H4 (cell line): ENCODE data around the gene NCS1. TPM values are rescaled to one million over a fixed set of nuclear protein-coding genes. Genes with fewer than 3 reads are reported as not detected.

Source experiments
- DNase-seq: peaks from one replicate; pipeline ENCODE4 v3.0.0-alpha.2; 2015; ENCODE audit warnings: low spot score
- total RNA-seq: library from RNA; depleted of rRNA; stranded (reverse); fragments of >200 nt; shearing (Covaris generic); gene quantifications from 2 replicates; pipeline ENCODE4 v1.2.3, GENCODE V29; 2014

NCS1 gene
- total RNA-seq, 1 experiment from 2014 or later: 40.3 TPM

- DNase-seq: no peak
These were observed 24.3 kb upstream of the NCS1 start for GRCh38 chr9:130147910-130148309.

GRCh38 chr9:130149031-130149430 is 23.2 kb upstream of the NCS1 start:
- no peak for DNase-seq

DNA sequence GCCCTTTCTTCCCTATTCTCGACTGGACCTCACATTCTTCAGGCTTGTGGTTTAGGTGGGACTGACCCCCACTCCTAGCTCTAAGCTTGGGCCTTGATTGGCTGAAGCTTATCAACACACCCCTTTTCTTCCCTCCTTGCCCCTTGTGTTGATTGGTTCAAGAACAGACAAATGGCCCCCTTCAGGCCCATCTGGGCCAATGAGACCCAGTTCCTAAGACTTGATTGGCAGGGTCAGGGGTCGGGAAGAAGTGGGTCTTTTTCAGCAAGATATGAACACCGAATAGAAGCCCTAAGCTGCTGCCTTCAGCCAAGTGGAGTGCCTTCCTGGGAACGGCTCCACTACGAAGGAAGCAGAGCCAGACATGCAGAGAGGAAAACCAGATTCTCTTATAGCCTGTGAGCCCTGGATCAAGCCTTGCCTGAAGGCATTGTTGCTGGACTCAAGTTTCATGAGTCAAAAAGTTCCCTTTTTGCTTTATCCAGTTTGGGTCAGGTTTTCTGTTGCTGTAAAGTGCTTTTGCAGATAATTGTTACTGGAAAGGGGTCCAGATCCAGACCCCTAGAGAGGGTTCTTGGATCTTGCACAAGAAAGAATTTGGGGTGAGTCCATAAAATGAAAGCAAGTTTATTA is 22.4 kb upstream of the NCS1 start:
- DNase-seq: no peak

DNA sequence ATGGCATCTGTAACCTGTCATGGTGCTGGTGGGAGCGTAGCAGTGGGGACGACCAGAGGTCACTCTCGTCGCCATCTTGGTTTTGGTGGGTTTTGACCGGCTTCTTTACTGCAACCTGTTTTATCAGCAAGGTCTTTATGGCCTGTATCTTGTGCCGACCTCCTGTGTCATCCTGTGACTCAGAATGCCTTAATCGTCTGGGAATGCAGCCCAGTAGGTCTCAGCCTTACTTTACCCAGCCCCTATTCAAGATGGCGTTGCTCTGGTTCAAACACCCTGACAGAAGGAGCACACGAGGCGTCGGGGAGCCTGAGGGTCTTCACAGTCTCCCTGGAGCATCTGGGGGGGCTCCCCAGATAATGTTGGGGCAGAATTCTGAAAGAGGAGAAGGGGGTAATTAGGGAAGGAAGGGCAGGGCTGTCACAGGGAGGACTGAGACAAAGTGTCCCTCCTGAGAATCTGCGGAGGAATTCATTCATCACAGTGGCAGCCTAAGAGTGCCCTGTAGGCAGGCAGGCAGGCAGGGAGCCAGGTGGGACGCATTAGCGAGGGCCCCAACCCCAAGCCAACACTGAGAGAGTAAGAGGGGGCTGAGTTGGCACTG is 21.3 kb upstream of the NCS1 start:
- DNase-seq: no peak

GRCh38 chr9:130154816-130155215 is 17.4 kb upstream of the NCS1 start:
- no peak for DNase-seq

- DNase-seq: no peak
These were observed 16.6 kb upstream of the NCS1 start for GRCh38 chr9:130155647-130156046.

DNA sequence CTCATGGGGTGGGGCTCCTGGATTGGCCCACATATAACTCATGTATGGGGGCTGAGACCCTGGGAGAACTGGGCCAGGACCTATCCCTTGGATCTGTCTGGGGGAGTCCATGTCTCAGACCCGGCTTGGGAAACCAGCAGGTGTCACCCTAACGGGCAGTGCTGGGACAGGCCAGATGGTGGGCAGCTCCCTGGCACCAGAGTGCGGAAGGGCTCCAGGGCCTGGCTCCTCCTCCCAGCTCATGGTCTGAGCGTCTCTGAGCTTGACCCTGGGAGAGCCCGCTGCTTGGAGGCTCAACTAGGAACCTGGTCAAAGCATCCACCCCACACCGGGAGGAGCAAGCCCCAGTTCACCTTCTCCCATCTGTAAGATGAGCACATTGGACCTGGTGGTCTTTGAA is 15.5 kb upstream of the NCS1 start:
- no peak for DNase-seq

DNA sequence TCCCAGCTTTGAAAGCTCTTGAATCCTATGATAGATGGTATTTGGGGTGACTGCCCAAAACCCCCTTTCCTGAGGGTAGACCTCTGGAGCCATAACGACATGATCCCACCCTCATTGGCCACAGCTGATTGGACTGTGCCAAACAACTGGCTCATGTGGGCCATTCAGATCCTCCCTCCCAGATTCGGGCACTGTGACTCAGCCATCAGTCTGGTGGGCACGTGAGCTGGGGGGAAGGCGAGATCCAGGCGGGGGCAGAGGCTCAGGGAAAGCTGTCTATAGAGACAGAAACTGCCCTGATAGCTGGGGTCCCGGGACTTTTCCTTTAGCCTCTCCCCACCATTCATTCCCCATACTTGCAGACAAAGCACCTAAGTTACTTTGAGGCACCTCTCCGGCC is 15.1 kb upstream of the NCS1 start:
- no peak for DNase-seq

DNA sequence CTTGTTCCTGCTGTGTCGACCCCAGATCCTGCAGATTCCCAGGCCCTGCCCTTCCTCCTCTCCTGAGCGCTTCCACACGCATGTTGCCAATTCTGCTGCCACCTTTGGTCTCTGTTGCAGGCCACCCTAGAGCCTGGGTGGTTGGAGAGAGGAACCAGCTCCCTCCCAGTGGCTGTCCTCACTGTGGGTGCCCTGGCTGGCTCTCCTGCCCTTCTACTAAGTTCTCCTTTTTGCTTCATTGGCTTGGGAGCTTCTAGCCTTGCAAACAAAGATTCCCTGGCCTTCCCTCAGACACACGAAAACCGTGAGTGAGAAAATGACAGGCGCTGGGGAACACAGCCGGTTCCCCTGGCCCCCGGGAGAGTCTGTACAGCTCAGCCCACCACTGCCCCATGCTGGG is 14.2 kb upstream of the NCS1 start:
- DNase-seq: no peak

DNA sequence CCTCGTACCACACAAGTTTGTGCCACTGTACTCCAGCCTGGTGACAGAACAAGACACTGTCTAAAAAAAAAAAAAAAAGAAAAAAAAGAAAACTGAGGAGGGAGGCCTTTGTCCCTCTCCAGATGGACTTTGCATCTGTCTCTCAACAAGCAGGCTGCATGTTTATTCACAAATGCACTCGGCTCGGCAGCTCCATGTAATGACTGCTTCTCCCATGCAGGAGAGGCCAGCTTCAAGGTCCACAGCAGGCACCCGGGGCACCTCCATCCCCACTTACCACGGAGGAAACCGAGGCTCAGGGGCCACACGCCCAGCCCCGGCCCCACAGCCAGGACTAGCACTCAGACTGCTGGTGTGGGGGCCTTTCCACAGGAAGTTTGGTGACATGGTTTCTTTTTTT is 13.1 kb upstream of the NCS1 start:
- no peak for DNase-seq

- no peak for DNase-seq
These were observed 12.1 kb upstream of the NCS1 start for GRCh38 chr9:130159915-130160670.

DNA sequence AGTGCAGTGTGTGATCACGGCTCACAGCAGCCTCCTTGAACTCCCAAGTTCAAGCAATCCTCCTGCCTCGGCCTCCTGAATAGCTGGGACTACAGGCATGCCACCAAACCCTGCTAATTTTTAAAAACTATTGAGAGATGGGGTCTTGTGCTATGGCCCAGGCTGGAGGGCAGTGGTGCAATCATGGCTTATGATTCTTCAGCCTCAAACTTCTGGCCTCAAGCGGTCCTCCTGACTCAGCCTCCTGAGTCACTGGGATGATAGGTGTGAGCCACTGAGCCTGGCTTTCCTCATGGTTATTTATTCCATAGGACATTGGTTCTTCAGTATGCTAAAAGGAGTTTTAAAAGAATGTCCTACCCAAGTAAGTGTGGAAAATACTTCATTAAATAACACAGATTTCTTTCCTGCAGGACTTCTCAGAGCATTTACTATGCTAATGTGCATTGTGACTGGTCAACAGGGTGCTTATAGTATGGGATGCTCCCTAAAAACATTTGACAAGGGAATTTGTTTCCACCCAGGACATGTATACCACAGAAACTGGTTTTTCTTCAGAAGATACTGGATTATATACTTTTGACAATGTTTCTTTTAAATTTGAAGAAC is 11.2 kb upstream of the NCS1 start:
- DNase-seq: no peak

GRCh38 chr9:130165579-130165978 is 6.6 kb upstream of the NCS1 start:
- no peak for DNase-seq

GRCh38 chr9:130166399-130166798 is 5.8 kb upstream of the NCS1 start:
- DNase-seq: no peak

- no peak for DNase-seq
These were observed 4.3 kb upstream of the NCS1 start for GRCh38 chr9:130167927-130168326.

DNA sequence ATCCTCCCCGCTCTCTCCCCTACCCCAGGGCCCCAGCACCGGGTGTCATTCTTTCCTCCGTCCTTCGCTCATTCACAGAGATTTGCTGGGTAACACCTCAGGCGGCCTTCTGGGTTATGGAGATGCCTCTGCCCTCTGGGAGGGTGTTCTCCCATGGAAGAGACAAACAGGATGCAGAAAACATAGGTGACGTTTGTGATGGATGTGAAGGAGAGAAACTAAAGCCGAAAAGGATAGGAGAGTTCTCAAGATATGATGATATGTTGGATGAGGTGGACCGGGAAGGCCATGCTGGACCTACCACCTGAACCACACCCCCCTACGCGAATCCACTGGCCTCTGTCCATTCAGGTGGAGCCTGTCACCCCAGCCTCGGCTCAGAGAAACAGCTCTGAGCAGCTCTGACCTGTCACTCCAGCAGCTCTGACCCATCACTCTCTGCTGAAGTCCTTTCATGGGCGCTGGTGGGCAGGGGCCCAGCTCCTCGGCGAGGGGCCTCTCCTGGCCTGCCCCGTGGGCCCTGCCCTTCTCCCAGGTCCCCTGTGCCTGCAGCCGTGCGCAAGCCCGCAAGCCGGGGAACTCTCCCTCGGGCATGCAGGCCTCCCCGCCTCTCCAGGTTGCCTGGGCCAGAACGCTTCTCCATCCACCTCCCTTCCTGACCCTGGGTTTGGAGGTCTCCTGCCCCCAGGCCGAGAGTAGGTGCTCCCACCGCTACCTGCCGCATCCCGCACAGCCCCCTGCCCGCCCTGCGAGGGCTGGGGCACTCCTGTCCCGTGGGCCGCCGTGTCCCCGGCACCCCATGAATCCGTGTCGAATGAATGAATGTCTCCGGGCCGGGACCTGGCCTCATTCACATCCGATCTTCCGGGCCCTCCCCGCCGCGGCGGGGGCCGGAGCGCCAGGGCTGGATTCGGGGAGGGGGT is 717 bp upstream of the NCS1 start:
- no peak for DNase-seq

DNA sequence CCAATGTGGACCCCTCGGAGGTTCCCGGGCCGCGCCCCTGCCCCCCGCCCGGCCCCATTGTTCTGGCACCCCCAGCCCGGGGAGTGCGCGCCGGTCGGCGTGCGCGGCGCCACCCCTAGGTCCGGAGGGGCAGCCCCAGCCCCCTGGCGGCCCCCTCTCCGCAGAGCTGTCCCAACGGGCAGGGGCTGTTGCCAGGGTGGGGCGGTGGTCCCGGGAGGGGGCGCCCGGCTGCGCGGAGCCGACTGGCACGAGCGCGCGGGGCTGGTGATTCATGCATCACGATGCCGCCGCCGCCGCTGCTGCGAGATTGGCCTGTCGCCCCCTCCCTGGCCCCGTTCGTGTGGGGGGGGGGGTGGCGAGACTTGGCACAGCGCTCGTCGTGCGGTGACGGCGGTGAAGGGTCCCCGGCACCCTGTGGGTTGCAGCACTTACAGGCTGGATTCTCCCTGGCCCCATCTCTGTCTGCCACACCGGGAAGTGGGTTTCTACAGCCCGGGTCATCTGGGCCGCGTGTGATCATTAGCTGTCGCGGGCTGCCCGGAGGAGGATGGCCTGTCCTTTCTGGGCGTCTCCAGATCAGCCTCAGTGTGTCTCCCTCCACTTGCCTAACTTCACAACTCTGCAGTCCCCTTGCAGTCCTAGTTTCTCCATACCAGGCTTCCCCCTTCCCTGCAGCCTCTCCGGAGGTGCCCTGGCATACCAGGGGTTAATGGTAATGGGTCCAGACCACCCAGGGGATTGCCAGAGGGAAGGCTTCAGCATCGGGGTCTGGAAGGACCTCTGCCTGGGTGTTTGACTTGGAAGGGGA is 858 bp downstream of the NCS1 start:
- DNase-seq: no peak

GRCh38 chr9:130173666-130173983 is 1.4 kb downstream of the NCS1 start:
- no peak for DNase-seq

- no peak for DNase-seq
These were observed 1.8 kb downstream of the NCS1 start for GRCh38 chr9:130174025-130174424.

GRCh38 chr9:130174920-130175321 is 2.7 kb downstream of the NCS1 start:
- no peak for DNase-seq

GRCh38 chr9:130175355-130175754 is 3.2 kb downstream of the NCS1 start:
- no peak for DNase-seq
